Kidney capillary endothelial cell (primary cell): Measurements from ENCODE around the gene ERICH6.

Experiments
- DNase-seq: peaks from one replicate; pipeline ENCODE4 v3.0.0-alpha.2; 2018; ENCODE audit warnings: low spot score

Gene ERICH6

DNA sequence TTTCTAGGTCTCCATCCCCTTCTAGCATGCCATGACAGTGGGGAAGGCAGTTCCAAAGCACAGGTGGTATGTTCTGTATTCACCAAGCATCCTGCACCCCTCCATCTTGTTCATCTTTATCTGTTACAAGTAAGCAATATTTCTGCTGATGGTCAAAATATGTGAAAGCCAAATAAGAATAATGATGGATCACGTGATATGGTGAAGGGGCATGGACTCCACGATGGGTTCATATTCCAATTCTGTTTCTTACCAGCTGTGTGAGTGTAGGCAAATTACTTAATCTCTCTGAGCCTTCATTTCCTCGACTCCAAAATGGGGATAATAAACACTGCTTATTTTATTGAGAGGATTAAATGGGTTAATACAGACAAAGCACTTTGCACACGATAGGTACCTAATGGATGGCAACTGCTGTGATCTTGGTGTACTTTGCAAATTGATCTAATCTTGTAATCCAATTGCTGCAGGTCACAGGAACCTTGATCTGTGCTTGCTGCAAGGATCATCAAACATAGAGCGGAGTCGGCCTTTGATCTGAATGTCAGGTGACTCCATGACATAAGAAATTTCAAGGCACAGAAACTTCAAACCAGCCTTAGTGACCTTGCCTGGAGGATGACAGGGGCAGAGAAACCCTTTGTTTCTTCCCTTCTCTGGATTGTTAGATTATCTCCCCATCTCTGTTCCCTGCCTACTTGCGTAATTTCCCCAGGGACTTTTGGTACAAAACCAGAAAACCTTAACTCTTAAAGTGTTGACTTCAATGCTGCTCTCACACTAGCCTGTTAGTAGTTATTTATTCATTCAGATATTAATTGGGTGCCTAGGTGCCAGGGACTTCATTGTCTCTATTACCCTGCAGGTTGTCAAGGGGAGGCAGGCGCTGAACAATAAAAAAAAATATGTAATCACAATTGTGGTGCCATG, 33.4 kb upstream of the ERICH6 start:
- no peak for DNase-seq

DNA sequence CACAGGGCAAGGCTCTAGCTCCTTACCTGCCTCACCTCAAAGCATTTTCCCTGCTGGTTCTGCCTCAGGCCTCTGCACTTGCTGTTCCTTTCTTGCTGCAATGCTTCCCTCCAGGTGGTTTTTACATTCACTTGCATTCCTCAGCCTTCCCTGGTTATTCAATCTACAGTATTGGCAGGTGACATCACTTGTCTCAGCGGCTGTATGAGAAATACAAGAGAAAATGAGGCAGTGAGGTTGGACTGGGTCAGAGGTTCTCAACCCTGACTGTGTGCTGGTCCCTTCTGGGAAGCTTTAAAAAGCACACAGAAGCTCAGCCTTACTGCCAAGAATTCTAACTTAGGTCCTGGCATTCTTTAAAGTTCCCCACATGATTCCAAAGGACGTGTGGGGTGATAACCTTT, 32.6 kb upstream of the ERICH6 start:
- DNase-seq: no peak

DNA sequence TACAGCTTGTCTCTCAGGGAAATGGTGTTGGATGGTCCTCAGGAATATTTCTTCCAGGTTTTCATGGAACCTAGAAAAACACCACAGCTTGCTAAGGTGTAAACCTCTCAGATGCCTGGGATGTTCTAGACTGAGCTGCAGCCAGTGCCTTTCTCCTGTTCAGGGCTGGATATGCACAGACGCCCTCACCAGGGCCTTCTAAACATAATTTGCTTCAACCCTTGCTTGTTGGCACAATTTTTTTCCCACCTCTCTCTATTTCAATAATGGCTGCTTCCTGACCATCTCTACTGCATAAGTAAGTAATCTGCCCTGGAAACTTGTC, 31.0 kb upstream of the ERICH6 start:
- no peak for DNase-seq

DNA sequence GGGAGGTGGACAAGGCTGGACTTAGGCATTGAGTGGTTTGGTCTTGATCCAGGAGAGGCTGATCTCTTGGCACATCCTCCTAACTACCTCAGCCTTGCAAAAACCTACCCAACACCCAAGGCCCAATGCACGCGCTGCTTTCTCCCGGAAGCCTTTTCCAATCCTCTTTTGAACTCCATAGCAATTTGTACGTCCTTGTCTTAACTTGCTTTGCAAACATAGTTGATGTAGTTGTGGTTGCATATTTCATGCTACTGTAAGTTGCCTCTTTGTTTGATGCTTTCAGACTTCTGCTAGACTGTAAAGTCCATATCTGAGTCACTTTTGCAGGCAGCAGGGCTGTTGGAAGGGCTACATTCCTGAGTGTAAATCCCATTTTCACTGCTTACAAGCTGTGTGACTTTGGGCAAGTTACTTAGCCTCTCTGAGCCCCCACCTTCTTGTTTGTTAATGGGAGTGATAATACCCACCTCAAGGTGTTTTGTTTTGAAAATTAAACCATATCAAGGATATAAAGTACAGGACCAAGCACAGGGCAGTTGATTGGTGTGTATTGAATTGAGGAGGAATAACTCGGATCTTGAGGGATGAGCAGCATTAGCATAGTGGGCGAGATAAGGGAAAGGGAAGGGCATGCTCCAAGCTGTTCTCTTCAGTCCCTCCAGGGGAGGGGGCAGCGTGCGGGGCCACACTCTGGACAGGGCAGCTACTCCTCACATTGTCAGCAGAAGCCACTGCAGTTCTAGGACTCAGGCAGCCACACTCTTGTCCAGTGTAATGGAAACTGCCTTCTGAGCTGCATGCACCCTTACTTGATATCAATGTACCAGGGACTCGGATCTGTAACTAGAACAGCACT, 30.4 kb upstream of the ERICH6 start:
- DNase-seq: no peak

DNA sequence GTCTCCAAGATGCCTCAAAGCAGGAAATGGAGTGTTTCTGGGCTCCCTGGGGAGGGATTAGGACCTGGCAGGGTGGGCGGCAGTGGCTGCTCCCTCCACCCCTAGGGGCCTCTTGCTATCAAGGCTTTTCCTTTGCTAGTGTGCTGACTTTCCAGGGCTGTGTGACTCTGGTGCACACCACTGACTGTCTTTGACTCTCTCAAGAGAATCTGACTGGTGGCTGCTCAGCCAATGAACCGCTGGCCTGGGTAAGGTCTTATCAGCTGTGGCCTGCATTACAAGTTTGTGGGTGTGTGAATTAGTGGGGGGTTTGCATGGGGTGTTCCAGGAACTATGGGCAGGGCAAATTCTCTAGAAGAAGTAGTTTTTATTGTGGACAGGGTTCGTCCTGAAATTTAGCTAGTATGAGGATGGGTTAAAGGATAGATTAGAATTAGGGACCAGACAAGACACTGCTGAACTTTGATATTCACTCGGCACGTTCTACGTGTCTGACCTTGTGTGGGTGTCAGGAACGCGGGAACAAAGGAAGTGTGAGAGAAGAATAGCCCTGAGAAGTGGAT, 29.7 kb upstream of the ERICH6 start:
- no peak for DNase-seq

DNA sequence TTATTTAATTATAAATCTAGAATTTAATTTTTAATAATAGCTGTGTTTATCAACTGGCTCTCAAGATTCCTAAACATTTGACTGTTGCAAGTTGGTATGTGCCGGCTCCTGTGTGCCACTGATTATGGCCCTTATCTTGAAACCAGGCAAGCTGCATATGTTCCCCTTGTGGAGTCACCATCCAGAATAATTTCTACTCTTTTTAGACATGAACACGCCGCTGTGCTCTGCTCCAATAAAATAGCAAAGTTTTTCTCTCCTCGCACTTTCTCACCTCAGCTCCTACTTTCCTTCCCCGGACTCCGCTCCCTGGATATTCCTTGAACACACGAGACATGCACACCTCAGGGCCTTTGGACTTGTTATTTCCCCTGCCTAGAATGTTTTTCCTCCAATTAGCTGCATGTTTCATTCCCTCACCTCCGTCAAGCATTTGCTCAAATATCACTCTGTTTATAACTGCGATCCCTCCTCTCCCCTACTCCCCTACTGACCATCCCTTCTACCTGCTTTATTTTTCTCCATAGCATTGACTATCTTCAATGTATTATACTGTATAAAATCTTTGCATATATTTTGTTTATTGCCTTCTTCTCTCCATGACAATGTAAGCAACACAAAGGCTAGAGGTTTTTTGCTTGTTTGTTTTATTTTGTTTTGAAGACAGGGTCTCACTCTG, 26.1 kb upstream of the ERICH6 start:
- no peak for DNase-seq

DNA sequence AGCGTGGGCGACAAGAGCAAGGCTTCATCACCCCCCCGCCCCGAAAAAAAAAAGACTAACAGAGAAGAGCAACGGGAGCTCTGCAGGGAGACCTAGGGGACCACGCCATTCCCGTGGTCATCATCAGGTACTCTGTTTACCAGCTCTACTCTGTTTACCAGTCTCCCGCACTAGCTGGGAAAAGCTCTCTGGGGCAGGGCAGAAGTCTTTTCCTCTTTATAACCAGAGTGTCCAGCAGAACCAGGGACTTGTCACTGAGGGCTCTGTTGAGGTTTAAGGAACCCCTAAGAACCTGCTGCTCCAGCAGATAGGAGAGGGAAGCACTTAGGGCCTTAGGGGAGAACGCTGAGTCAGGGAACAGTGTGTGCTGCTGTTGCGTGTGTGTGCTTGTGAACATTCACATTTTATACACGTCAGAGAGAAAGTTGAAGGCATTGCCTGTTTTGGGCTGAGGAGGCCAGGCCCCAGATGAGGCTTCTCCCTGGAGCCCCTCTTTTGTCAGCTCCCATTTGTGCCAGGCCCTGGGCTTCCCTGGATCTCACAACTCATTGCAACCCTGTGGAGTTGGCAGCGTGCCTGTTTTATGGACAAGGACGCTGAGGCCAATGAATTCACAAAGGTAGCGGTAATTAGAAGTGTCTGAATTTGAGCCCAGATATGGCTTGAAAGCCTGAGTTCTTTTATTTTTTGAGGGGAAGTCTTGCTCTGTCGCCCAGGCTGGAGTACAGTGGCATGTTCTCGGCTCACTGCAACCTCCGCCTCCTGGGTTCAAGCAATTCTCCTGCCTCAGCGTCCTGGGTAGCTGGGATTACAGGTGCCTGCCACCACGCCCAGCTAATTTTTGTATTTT, 24.2 kb upstream of the ERICH6 start:
- DNase-seq: no peak

DNA sequence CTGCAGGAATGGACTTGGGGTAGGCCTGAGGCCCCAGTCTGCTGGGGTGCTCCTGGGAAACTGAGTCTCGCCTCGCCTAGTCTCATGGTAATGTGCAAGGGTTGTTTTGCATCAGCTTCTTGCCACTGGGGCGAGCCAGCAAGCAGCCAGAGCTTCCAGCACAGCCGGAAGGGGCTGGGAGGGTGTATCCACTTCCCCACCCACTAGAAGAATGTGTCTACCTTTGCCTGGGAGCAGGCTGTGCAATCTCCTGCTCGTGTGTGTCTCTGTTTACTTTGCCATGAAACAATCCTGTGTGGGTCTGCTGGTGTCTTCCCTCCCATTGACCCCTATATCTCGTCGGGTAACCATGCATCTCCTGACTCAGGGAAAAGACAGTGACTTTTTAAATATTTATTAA, 21.8 kb upstream of the ERICH6 start:
- no peak for DNase-seq

DNA sequence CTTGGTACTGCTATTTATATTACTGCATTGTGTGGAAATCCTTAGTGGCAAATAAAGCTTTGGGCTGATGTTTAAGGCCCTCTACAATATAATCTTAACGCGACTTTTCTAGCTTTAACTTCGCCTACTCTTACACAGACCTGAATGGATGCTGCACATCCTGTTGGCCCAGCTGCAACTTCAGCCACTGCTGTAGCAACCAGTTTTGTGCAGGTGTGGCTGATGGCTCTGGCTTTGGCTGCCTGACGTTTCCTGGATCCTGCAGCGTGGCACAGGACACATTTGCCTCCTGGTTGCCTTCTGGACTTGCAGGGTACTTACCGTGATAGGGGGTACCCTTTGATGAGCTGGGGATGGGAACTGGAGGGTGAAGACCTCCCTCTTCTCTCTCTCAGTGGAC, 20.2 kb upstream of the ERICH6 start:
- DNase-seq: no peak

DNA sequence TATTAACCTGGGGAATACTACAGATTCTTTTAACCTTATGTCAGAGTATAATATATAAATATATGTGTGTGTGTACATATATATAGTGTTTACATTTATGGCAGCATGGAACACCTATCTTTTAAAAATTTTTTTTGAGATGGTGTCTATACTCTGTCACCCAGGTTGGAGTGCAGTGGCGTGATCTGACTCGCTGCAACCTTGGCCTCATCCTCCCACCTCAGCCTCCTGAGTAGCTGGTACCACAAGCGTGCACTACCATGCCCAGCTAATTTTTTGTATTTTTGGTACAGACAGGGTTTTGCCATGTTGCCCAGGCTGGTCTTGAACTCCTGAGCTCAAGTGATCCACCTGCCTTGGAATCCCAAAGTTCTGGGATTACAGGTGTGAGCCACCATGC, 18.5 kb upstream of the ERICH6 start:
- DNase-seq: no peak

DNA sequence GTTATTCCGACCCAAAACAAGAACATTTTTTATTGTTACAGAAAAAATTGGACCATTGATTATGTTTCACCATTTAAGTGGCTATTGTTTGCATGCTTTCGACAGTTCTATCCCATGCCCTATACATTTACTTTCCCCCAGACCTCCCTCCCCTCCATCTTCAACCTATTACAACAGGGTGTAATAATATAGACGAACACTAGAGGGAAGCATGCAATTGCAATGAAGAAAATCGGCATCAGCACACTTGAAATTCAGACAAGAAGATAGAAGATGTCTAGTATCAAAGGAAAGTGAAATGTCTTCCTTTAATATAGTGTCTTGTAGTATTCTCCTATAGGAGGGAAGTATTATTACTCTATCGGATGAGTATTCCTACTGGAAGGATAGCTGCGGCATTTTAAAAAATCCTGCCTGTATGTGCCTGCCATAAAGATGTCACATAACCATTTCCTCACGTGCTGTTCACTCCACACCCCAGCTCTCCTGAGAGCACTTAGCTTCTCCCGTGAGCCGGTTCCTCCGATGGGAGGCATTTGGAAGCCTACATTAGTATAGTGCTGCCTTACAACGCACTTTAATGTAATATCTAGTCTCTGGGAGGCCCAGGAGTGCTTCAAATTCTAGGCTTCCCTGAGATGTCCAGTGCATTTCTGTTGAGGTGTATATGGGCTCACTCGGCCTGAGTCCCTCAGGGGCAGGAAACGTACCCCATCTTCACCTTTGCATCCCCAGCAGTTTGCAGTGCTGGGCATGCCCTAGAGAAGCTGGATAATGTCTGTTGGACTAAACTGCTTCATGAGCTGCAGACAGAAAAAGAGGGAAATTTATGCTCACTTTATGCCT, 17.8 kb upstream of the ERICH6 start:
- peak; percentile 67 for DNase-seq

DNA sequence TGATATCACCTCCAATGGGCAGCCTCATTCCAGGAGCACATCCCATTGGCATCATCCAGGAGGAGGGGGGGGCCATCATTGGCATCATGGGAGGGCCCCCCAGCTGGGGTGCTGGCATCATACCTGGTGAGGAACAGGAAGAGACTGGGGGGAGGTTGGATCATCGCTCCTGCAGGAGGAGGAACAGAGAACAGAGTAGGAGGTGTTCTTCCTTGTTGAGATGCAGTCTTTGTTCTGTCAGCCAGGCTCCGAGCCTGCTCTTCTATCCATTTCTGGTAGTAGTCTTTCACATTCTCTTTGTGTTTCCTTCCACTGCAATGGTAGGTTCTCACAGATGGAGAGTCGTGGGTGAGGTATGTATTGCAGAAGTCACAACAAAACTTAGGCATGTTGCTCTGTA, 16.7 kb upstream of the ERICH6 start:
- DNase-seq: no peak

DNA sequence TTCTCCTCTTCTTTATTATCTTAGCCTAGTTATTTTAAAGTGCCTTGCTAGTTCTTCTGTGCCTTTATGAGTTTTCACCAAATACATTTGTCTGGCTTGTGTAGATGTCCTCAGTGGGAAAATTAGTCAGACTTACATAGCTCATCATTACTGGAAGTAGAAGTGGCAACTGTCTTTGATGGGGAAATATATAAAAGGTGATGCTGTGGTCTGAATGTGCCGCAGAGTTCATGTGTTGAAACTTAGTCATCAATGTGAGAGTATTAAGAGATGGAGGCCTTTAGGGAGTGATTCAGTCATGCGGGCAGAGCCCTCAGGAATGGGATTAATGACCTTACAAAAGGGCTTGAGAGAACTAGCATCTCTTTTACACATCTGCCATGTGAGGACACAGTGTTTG, 6.4 kb upstream of the ERICH6 start:
- no peak for DNase-seq

DNA sequence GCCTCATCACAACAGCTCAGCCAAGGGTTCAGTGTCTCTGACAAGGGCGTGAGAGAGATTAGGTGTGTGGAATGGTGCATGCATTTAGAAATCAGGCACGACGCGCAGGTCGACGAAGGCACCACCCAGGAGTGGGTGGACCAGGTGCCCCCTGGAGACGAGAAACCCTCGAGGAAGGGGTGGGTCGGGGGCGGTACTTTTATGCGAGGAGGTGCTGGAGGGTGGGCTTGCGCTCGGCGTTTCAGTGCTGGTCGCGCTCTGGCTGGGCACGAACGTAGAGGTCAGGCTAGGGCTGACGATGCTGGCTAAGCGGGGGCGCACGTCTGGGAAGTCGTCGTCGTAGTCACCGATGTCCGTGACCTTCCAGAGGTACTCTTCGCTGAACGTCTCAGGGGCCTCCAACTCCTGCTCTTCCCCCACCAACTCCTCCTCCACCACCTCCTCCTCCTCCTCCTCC, 393 bp downstream of the ERICH6 start:
- peak; percentile 23 for DNase-seq

DNA sequence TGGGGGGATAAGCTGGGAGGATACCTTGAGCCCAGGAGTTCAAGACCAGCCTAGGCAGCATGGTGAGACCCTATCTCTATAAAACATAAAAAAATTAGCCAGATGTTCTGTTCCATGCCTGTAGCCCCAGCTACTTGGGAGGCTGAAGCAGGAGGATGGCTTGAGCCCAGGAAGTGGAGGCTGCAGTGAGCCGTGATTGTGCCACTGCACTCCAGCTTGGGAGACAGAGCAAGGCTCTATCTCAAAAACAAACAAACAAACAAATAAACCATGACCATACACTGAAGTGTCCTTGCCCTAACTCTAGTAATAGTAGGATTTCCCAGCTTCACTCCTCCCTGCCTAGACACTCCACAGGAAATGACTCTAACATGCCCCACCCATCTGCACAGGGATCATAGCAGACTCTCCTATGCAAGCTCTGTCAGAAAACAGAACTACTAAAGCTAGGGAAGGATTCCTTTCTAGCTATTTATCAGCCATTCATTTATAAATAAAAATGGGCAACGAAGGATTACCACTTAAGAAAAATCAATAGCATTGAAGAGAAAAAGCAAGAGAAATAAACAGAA, 4.6 kb downstream of the ERICH6 start:
- DNase-seq: peak; percentile 64

DNA sequence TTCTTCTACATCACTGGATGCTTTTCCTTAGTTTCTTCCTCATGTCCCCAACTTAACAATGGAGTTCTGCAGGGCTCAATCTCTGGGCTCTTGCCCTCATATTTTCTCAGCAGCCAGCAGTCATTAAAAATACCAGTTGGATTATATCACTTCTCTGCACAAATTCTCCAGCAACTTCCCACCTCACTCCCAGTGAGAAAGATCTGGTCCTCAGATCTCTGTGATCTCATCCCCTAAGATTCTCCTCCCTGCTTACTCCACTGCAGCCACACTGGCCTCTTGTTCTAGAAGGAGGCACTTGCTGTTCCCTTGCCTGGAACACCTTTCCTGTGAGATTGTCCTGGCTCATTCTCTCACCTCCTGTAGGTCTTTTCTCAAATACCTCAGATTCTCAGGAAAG, 6.1 kb downstream of the ERICH6 start:
- DNase-seq: no peak

DNA sequence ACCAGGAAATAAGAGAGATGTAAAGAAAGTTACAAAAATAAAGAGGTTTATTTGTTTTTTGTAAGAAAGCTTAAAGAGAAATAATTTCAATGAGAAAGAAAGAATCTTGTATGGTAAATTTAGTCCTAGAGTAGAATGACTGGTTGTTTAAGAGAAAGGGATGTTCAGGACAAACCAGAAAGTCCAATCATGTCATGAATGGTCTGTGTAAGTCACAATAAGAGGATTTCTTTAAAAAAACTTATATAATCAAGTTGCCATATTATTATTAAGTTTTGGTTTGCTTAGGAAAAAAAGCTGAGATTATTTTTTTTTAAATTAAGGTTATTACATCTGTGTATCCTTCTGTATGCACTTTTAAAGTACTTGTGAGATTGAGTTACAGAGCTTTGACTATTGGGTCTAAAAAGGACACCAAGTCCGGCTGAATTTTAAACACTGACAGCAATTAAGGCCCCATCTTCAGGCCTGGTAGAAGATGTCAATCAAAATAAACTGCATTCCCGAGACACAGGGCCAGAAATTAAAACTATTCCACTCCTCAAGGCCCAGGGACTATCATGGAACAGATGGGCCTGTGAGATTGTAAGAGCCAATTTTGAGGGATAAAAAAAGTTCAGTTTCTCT, 12.2 kb downstream of the ERICH6 start:
- no peak for DNase-seq

DNA sequence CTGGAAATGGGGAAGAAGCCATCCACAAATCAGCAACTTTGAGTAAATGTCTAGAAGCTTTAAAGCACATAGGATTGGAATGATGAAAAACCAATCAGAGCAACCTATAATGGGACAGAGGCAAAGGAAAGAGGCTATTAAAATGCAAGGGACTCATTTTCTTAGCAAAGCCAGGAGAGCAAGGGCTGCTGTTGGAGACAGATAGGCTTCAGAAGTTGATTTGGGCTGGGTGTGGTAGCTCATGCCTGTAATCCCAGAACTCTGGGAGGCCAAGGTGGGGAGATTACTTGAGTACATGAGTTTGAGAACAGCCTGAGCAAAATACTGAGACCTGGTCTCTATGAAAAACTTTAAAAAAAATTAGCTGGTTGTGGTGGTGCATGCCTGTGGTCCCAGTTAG, 16.1 kb downstream of the ERICH6 start:
- DNase-seq: no peak

DNA sequence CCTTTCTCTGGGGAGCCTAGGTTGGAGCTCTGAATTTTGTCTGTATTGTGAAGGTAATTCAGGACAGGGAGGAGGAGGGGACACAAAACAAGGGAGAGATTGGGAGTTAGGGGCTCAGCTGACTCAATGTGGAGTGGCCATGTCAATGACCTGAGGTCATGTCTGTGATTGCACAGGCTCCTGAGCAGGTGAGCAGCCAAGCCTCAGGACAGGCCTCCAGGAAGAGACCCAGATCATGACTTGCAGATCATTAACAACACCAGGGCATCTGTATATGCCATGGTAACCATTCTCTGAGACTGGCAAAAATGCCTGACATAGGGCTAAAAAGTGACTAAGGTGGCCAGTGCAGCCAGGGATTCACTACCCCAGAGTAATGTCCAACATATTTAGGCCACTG, 20.9 kb downstream of the ERICH6 start:
- DNase-seq: no peak

DNA sequence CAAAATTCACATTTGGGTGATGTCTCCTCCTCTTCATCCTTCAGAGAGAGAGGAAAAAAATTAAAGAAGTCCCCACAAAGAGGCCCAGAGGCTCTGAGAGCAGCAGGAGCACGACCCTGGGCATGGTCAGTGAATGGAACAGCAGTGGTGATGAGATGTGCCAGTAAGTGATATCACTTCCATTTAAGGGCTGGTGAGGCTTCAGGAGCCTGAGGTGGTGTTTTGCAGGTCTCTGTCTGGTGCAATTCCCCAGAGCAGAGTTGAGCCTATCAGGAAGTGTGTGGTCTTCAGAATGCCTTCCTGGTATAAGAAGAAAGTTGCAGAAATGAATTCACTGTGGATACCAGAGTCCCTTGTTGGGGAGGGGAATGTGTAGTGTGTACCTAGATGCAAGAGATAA, 21.4 kb downstream of the ERICH6 start:
- DNase-seq: no peak
